IPS-NIHi7 (cell line): ENCODE results near the gene ATG16L1.

Experiments used
- DNase-seq: peaks from one replicate; pipeline ENCODE4 v3.0.0; 2012; ENCODE audit warnings: mixed read lengths; ENCODE audit errors: extremely low spot score

Gene ATG16L1

GRCh38 chr2:233260661-233261060, 9.2 kb downstream of the ATG16L1 start:
- DNase-seq: no peak

- no peak for DNase-seq
Observed at GRCh38 chr2:233261819-233262555, 10.5 kb downstream of the ATG16L1 start.

- DNase-seq: no peak
Observed at GRCh38 chr2:233262562-233262961, 11.1 kb downstream of the ATG16L1 start.

- no peak for DNase-seq
Observed at GRCh38 chr2:233263045-233263570, 11.6 kb downstream of the ATG16L1 start.

GRCh38 chr2:233264667-233265066, 13.2 kb downstream of the ATG16L1 start:
- no peak for DNase-seq

GRCh38 chr2:233265899-233266431, 14.5 kb downstream of the ATG16L1 start:
- DNase-seq: no peak

GRCh38 chr2:233266481-233266880, 15.0 kb downstream of the ATG16L1 start:
- no peak for DNase-seq

- no peak for DNase-seq
Observed at GRCh38 chr2:233267516-233268245, 16.2 kb downstream of the ATG16L1 start.

GRCh38 chr2:233270366-233270765, 18.9 kb downstream of the ATG16L1 start:
- DNase-seq: no peak

GRCh38 chr2:233270951-233271350, 19.5 kb downstream of the ATG16L1 start:
- DNase-seq: no peak

- DNase-seq: no peak
Observed at GRCh38 chr2:233271693-233272092, 20.2 kb downstream of the ATG16L1 start.

- no peak for DNase-seq
Observed at GRCh38 chr2:233273120-233273519, 21.6 kb downstream of the ATG16L1 start.

GRCh38 chr2:233275223-233275622, 23.8 kb downstream of the ATG16L1 start:
- no peak for DNase-seq

- no peak for DNase-seq
Observed at GRCh38 chr2:233278921-233279320, 27.4 kb downstream of the ATG16L1 start.

- DNase-seq: no peak
Observed at GRCh38 chr2:233280114-233280693, 28.7 kb downstream of the ATG16L1 start.

GRCh38 chr2:233281553-233281952, 30.1 kb downstream of the ATG16L1 start:
- no peak for DNase-seq

GRCh38 chr2:233281992-233282603, 30.6 kb downstream of the ATG16L1 start:
- DNase-seq: no peak

GRCh38 chr2:233285921-233286320, 34.4 kb downstream of the ATG16L1 start:
- DNase-seq: no peak

GRCh38 chr2:233287871-233288270, 36.4 kb downstream of the ATG16L1 start:
- no peak for DNase-seq

- DNase-seq: no peak
Observed at GRCh38 chr2:233288663-233289062, 37.2 kb downstream of the ATG16L1 start.

- no peak for DNase-seq
Observed at GRCh38 chr2:233289648-233290047, 38.2 kb downstream of the ATG16L1 start.
